PC-9 (cell line): ENCODE data around the gene MAPK1. TPM values are rescaled to one million over a fixed set of nuclear protein-coding genes. Genes with fewer than 3 reads are reported as not detected.
"Not testable (repeated sequence)": the region's sequence is repeated elsewhere in the genome, so short reads cannot be mapped to it uniquely, and the experiment has no call there.

Experiments
- BruUV-seq: library from RNA; stranded (reverse); fragments of 400-500 nt; replicated peaks from 2 replicates; lab custom pipeline; 2021; lab: Mats Ljungman, UMichigan
- CTCF ChIA-PET: fragments of 300-600 bp; sonication (Branson Sonifier 250); formaldehyde crosslinking; loops from one replicate; lab custom pipeline; 2022; ENCODE audit warnings: antibody characterized with exemption; lab: Charles Lee
- POLR2A ChIA-PET: fragments of 300-600 bp; sonication (Branson Sonifier 250); formaldehyde crosslinking; loops from one replicate; lab custom pipeline; 2022; ENCODE audit warnings: antibody characterized with exemption; ENCODE audit not compliant: unreplicated experiment; lab: Charles Lee
- DNase-seq, 2 experiments: peaks; one replicate each; pipeline versions ENCODE4 v3.0.0 to v3.0.0-alpha.2; 2015 to 2022; ENCODE audit warnings: mixed read lengths in 1 of 2
- H2AFZ ChIP-seq: fragments of 200-600 bp; sonication (generic); 2 replicates; pipeline ENCODE4 v1.8.1; 2017; ENCODE audit warnings: antibody characterized with exemption
- H3F3A ChIP-seq: fragments of 200-600 bp; sonication (generic); 2 replicates; pipeline ENCODE4 v1.8.1; 2017; ENCODE audit warnings: antibody characterized with exemption, mild to moderate bottlenecking, low read depth; ENCODE audit not compliant: insufficient read depth
- H3K27ac ChIP-seq: fragments of 200-600 bp; sonication (generic); 2 replicates; pipeline ENCODE4 v1.6.1; 2016; ENCODE audit warnings: mixed run types
- H3K27me3 ChIP-seq: fragments of 200-600 bp; sonication (generic); 2 replicates; pipeline ENCODE4 v1.6.1; 2016; ENCODE audit warnings: low read depth, mixed run types; ENCODE audit not compliant: insufficient read depth
- H3K36me3 ChIP-seq: fragments of 200-600 bp; sonication (generic); 2 replicates; pipeline ENCODE4 v1.6.1; 2016; ENCODE audit warnings: low read depth, mixed run types
- H3K4me1 ChIP-seq: fragments of 200-600 bp; sonication (generic); replicated peaks from 2 replicates; pipeline ENCODE4 v1.6.1; 2016; ENCODE audit warnings: mixed run types; ENCODE audit not compliant: insufficient read depth
- H3K4me2 ChIP-seq: fragments of 200-600 bp; sonication (generic); 2 replicates; pipeline ENCODE4 v1.6.1; 2017; ENCODE audit warnings: mixed run types
- H3K4me3 ChIP-seq: fragments of 200-600 bp; sonication (generic); 2 replicates; pipeline ENCODE4 v1.6.1; 2016; ENCODE audit warnings: mixed run types
- H3K79me2 ChIP-seq: fragments of 200-600 bp; sonication (generic); 2 replicates; pipeline ENCODE4 v1.6.1; 2017; ENCODE audit warnings: low read depth, mixed run types
- H3K9me2 ChIP-seq: fragments of 200-600 bp; sonication (generic); 2 replicates; pipeline ENCODE4 v1.8.1; 2017; ENCODE audit warnings: mild to moderate bottlenecking; ENCODE audit not compliant: insufficient read depth
- H3K9me3 ChIP-seq: fragments of 200-600 bp; sonication (generic); 2 replicates; pipeline ENCODE4 v1.8.1; 2016; ENCODE audit warnings: low read depth; ENCODE audit not compliant: insufficient read depth
- H4K20me1 ChIP-seq: fragments of 200-600 bp; sonication (generic); 2 replicates; pipeline ENCODE4 v1.8.1; 2017; ENCODE audit not compliant: insufficient read depth
- CTCF ChIP-seq: fragments of 200-600 bp; sonication (generic); conservative IDR thresholded peaks from 2 replicates; pipeline ENCODE4 v1.6.1; 2017; ENCODE audit warnings: mixed run types, antibody characterized with exemption, mild to moderate bottlenecking, moderate library complexity
- EZH2 ChIP-seq: fragments of 200-600 bp; sonication (generic); IDR thresholded peaks from 2 replicates; pipeline ENCODE4 v1.8.0; 2017; ENCODE audit warnings: antibody characterized with exemption, low read depth
- intact Hi-C: fragments of 100-400 bp; cut with micrococcal nuclease; formaldehyde crosslinking; loops from one replicate; pipeline ENCODE4 v1.10.0; 2022; ENCODE audit not compliant: unreplicated experiment
- total RNA-seq: library from RNA; stranded (reverse); gene quantifications from 2 replicates; pipeline ENCODE4 v1.2.3, GENCODE V29; 2021

Gene MAPK1
- total RNA-seq, 1 experiment from 2014 or later = 82.8 TPM

GRCh38 chr22:21734540-21735199 is 132.8 kb downstream of the MAPK1 start:
- TF ChIP-seq EZH2 = no peak
- no peak for TF ChIP-seq CTCF
- ChIA-PET POLR2A (no interaction called here), CTCF (interaction anchor here (0.7 kb wide), 1 partner anchor 41 kb away, joined by 8 read pairs; no protein-coding TSS in a partner anchor)
- Histone ChIP-seq H3F3A (no peaks in the 10 kb centered on the region), H4K20me1 (no peaks in the 10 kb centered on the region), H3K4me3 (peak overlapping the region; percentile 57), H3K79me2 (no peaks in the 10 kb centered on the region), H3K36me3 (no peaks in the 10 kb centered on the region), H2AFZ (peak overlapping the region; percentile 78), H3K4me1 (peaks cover 9% of the 10 kb centered on the region; the same call in 1 of the 2 replicates), H3K27ac (no peak overlapping the region), H3K4me2 (peak overlapping the region; percentile 96), H3K9me2 (no peaks in the 10 kb centered on the region), H3K9me3 (no peaks in the 10 kb centered on the region), H3K27me3 (no peaks in the 10 kb centered on the region)
- TSS peak; percentile 74 for BruUV-seq
- DNase-seq = no peak
- intact Hi-C loops = loop anchor here (10.0 kb wide), 1 partner anchor 130 kb away; the partner anchor contains the start of gene MAPK1

- Histone ChIP-seq H4K20me1 (no peaks in the 10 kb centered on the region), H3K79me2 (no peaks in the 10 kb centered on the region), H3K27me3 (no peaks in the 10 kb centered on the region), H3K27ac (no peak overlapping the region), H3K36me3 (no peaks in the 10 kb centered on the region), H3K4me1 (peaks cover 9% of the 10 kb centered on the region; the same call in 1 of the 2 replicates), H3K4me3 (no peak overlapping the region), H3K9me2 (no peaks in the 10 kb centered on the region), H2AFZ (no peak overlapping the region), H3K9me3 (no peaks in the 10 kb centered on the region), H3F3A (no peaks in the 10 kb centered on the region), H3K4me2 (no peak overlapping the region)
- no peak for TF ChIP-seq CTCF
- TF ChIP-seq EZH2 = no peak
- intact Hi-C loops = loop anchor here (10.0 kb wide), 1 partner anchor 133 kb away; the partner anchor contains the start of gene MAPK1
- POLR2A ChIA-PET = no interaction called here
- DNase-seq = no peak
- BruUV-seq = no TSS peak
- CTCF ChIA-PET = no interaction called here
These were observed 135.9 kb downstream of the MAPK1 start for GRCh38 chr22:21731503-21731902.

- H3K27ac ChIP-seq = no peak overlapping the region
- H3K9me3 ChIP-seq = no peaks in the 10 kb centered on the region
- CTCF ChIA-PET = no interaction called here
- BruUV-seq = no TSS peak
- H4K20me1 ChIP-seq = no peaks in the 10 kb centered on the region
- no peak overlapping the region for H2AFZ ChIP-seq
- H3K36me3 ChIP-seq = no peaks in the 10 kb centered on the region
- no peaks in the 10 kb centered on the region for H3K9me2 ChIP-seq
- intact Hi-C loops = loop anchor here (10.0 kb wide), 1 partner anchor 134 kb away; the partner anchor contains the start of gene MAPK1
- H3K27me3 ChIP-seq = no peaks in the 10 kb centered on the region
- H3F3A ChIP-seq = no peaks in the 10 kb centered on the region
- H3K4me2 ChIP-seq = no peak overlapping the region
- no peaks in the 10 kb centered on the region for H3K79me2 ChIP-seq
- DNase-seq = no peak
- H3K4me3 ChIP-seq = no peak overlapping the region
- TF ChIP-seq EZH2 (no peak), CTCF (no peak)
- POLR2A ChIA-PET = no interaction called here
- H3K4me1 ChIP-seq = peaks cover 9% of the 10 kb centered on the region; the same call in 1 of the 2 replicates
These were observed 136.7 kb downstream of the MAPK1 start for GRCh38 chr22:21730535-21731308.

GRCh38 chr22:21729184-21729583 is 138.3 kb downstream of the MAPK1 start:
- H3K27me3 ChIP-seq, H3K9me3 ChIP-seq, H3K27ac ChIP-seq, intact Hi-C loops, H3K9me2 ChIP-seq, CTCF ChIA-PET, H2AFZ ChIP-seq, POLR2A ChIA-PET, H3K4me3 ChIP-seq, DNase-seq, H3K4me2 ChIP-seq, H3K36me3 ChIP-seq, BruUV-seq, H4K20me1 ChIP-seq, H3K79me2 ChIP-seq, H3K4me1 ChIP-seq, H3F3A ChIP-seq: not testable (repeated sequence)
